ENCODE measurements around the gene DPP6.

The DPP6 gene

DNA sequence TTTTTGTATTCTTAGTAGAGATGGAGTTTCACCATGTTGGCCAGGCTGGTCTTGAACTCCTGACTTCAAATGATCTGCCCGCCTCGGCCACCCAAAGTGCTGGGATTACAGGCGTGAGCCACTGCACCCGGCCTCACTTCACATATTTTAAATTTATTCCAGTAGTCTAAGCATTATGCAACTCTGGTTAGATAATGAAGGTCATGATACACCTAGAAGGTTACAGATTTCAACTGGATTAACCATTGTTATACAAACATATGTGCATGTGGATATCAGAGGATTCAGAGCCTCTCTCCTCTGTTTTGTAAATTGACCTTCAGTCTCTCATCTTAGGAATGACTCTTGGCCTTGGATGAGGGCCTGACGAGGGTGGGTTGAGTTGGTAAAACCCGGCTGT lies 146.3 kb downstream of the DPP6 start:
- Histone ChIP-seq H3K4me2 (ENCODE audit: low read length) (no peak overlapping the region), H3K4me1 (no peaks in the 10 kb centered on the region), H3K9ac (no peak overlapping the region), H3K27me3 (ENCODE audit: control insufficient read depth, insufficient read depth, low read length) (no peaks in the 10 kb centered on the region), H3K9me3 (ENCODE audit: control insufficient read depth, low read length) (no peaks in the 10 kb centered on the region), H3K79me2 (no peaks in the 10 kb centered on the region), H3K4me3 (ENCODE audit: low read depth, low read length) (no peak overlapping the region), H3K27ac (no peak overlapping the region), H2AFZ (no peak overlapping the region), H3K36me3 (ENCODE audit: control insufficient read depth, insufficient read depth, low read length) (no peaks in the 10 kb centered on the region)
- TF ChIP-seq, protein P1, sequence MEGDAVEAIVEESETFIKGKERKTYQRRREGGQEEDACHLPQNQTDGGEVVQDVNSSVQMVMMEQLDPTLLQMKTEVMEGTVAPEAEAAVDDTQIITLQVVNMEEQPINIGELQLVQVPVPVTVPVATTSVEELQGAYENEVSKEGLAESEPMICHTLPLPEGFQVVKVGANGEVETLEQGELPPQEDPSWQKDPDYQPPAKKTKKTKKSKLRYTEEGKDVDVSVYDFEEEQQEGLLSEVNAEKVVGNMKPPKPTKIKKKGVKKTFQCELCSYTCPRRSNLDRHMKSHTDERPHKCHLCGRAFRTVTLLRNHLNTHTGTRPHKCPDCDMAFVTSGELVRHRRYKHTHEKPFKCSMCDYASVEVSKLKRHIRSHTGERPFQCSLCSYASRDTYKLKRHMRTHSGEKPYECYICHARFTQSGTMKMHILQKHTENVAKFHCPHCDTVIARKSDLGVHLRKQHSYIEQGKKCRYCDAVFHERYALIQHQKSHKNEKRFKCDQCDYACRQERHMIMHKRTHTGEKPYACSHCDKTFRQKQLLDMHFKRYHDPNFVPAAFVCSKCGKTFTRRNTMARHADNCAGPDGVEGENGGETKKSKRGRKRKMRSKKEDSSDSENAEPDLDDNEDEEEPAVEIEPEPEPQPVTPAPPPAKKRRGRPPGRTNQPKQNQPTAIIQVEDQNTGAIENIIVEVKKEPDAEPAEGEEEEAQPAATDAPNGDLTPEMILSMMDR (IDR thresholded peaks at IDR 0.05), result no peak

GRCh38 chr7:154200241-154200640 lies 148.0 kb downstream of the DPP6 start:
- no peak overlapping the region for H3K27ac ChIP-seq
- TF ChIP-seq, protein P1 (IDR thresholded peaks at IDR 0.05), result no peak
- no peaks in the 10 kb centered on the region for H3K4me1 ChIP-seq
- H3K9ac ChIP-seq, result no peak overlapping the region
- H3K36me3 ChIP-seq (ENCODE audit: control insufficient read depth, insufficient read depth, low read length), result no peaks in the 10 kb centered on the region
- H3K27me3 ChIP-seq (ENCODE audit: control insufficient read depth, insufficient read depth, low read length), result no peaks in the 10 kb centered on the region
- no peak overlapping the region for H3K4me2 ChIP-seq (ENCODE audit: low read length)
- no peaks in the 10 kb centered on the region for H3K9me3 ChIP-seq (ENCODE audit: control insufficient read depth, low read length)
- H2AFZ ChIP-seq, result no peak overlapping the region
- no peak overlapping the region for H3K4me3 ChIP-seq (ENCODE audit: low read depth, low read length)
- no peaks in the 10 kb centered on the region for H3K79me2 ChIP-seq

- no peaks in the 10 kb centered on the region for H3K79me2 ChIP-seq
- H3K4me1 ChIP-seq, result no peaks in the 10 kb centered on the region
- no peak overlapping the region for H2AFZ ChIP-seq
- no peak overlapping the region for H3K27ac ChIP-seq
- no peaks in the 10 kb centered on the region for H3K27me3 ChIP-seq (ENCODE audit: control insufficient read depth, insufficient read depth, low read length)
- no peaks in the 10 kb centered on the region for H3K9me3 ChIP-seq (ENCODE audit: control insufficient read depth, low read length)
- TF ChIP-seq, protein P1 (IDR thresholded peaks at IDR 0.05), result no peak
- H3K9ac ChIP-seq, result no peak overlapping the region
- no peak overlapping the region for H3K4me3 ChIP-seq (ENCODE audit: low read depth, low read length)
- no peak overlapping the region for H3K4me2 ChIP-seq (ENCODE audit: low read length)
- no peaks in the 10 kb centered on the region for H3K36me3 ChIP-seq (ENCODE audit: control insufficient read depth, insufficient read depth, low read length)
These were observed 149.8 kb downstream of the DPP6 start for GRCh38 chr7:154202002-154202401.

- no peaks in the 10 kb centered on the region for H3K36me3 ChIP-seq (ENCODE audit: control insufficient read depth, insufficient read depth, low read length)
- TF ChIP-seq, protein P1 (IDR thresholded peaks at IDR 0.05), result no peak
- H3K27ac ChIP-seq, result no peak overlapping the region
- no peak overlapping the region for H3K4me3 ChIP-seq (ENCODE audit: low read depth, low read length)
- H3K9ac ChIP-seq, result no peak overlapping the region
- H3K4me2 ChIP-seq (ENCODE audit: low read length), result no peak overlapping the region
- no peaks in the 10 kb centered on the region for H3K9me3 ChIP-seq (ENCODE audit: control insufficient read depth, low read length)
- H2AFZ ChIP-seq, result no peak overlapping the region
- no peaks in the 10 kb centered on the region for H3K79me2 ChIP-seq
- H3K27me3 ChIP-seq (ENCODE audit: control insufficient read depth, insufficient read depth, low read length), result no peaks in the 10 kb centered on the region
- no peaks in the 10 kb centered on the region for H3K4me1 ChIP-seq
These were observed 151.8 kb downstream of the DPP6 start for GRCh38 chr7:154204046-154204445.

GRCh38 chr7:154212861-154213260 lies 160.7 kb downstream of the DPP6 start:
- no peaks in the 10 kb centered on the region for H3K9me3 ChIP-seq (ENCODE audit: control insufficient read depth, low read length)
- no peak overlapping the region for H3K4me2 ChIP-seq (ENCODE audit: low read length)
- no peaks in the 10 kb centered on the region for H3K79me2 ChIP-seq
- no peaks in the 10 kb centered on the region for H3K36me3 ChIP-seq (ENCODE audit: control insufficient read depth, insufficient read depth, low read length)
- H3K9ac ChIP-seq, result no peak overlapping the region
- H3K4me1 ChIP-seq, result no peaks in the 10 kb centered on the region
- H3K27ac ChIP-seq, result no peak overlapping the region
- TF ChIP-seq, protein P1 (IDR thresholded peaks at IDR 0.05), result no peak
- no peaks in the 10 kb centered on the region for H3K27me3 ChIP-seq (ENCODE audit: control insufficient read depth, insufficient read depth, low read length)
- H2AFZ ChIP-seq, result no peak overlapping the region
- H3K4me3 ChIP-seq (ENCODE audit: low read depth, low read length), result no peak overlapping the region
